Embryonic facial prominence (tissue), 1 donor: Measurements from ENCODE around the gene GSDME.

Experiments
- DNase-seq: peaks from one replicate; pipeline ENCODE4 v3.0.0-alpha.2; 2016; ENCODE audit errors: extremely low spot score

Gene GSDME

DNA sequence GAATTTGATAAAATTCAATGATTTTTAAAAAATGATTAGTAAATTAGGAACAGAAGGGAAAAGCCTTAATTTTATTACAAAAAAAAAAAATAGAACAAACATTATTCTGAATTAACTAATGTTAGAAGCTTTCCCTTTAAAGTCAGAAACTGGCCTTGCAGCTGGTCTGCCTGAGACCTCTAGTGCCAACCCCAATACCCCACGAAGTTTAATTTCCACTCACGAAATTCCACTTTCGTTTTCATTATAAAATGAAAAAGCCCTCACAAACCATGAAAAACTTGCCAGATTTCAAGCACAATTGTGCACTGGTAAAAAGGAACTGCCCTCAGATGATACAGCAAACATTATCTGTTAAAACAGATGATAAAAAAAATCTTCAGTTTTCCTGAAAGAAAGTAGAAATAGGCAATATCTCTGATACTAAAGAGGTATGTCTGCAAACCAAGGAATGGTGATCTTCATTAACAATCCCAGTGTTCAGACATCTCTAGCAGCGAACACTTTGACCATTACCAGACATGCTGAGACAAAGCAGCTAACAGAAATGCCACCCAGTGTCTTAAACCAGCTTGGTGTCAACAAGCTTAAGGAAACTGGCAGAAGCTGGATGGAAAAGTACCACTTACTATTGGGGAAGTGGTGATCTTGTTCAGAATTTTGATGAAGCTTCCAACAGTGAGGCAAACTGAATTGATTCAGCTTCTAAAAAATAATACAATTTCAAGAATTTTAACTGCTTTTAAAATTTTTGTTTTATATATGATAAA, 103.8 kb downstream of the GSDME start:
- no peak for DNase-seq

DNA sequence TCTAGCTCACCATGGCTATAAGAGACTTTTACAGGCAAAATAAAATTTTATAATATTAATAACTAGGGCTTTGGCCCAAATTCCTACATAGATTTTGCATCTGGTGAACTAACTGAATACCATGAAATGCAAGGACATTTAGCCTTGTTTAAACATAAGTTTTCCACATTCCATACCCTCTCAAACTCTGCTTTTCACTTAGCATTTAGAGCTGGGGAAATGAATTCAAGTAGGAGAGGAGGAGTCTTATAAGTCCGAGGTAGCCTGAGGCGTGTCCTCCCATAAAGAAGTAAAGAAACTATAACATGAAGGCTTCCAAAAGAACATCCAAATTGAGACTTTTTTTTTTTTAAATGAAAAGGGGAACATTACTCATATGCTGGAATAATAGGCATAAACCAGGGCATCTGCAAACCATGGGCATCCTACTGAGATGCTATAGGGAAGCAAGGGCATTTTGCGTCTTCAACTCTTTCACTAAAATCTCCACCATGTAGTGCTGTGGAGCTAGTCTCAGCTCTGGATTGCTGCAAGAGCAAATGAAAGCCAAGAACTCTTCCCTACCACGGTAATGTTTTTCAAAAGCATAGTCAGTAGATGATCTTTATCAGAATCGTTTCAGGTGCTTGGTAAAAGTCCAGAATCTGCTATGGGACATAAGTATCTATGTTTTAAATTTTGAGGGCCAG, 104.9 kb downstream of the GSDME start:
- no peak for DNase-seq
